NT2/D1 (cell line): ENCODE data around the gene FAM200A.

Source experiments
- DNase-seq: peaks from one replicate; pipeline ENCODE4 v3.0.0-alpha.2; 2011; ENCODE audit warnings: low read depth, low spot score
- H3K27me3 ChIP-seq: 2 replicates; pipeline ENCODE4 v1.6.0; 2011; ENCODE audit warnings: mild to moderate bottlenecking; ENCODE audit not compliant: insufficient read length, insufficient read depth
- H3K36me3 ChIP-seq: 2 replicates; pipeline ENCODE4 v1.6.1; 2011; ENCODE audit warnings: mild to moderate bottlenecking, low read length, mixed read lengths; ENCODE audit not compliant: insufficient read depth, insufficient read length
- H3K4me1 ChIP-seq: 2 replicates; pipeline ENCODE4 v1.5.1; 2011; ENCODE audit not compliant: insufficient read depth, insufficient read length
- H3K4me3 ChIP-seq: 2 replicates; pipeline ENCODE4 v1.5.1; 2011; ENCODE audit warnings: low read depth; ENCODE audit not compliant: insufficient read length
- H3K9ac ChIP-seq: 2 replicates; pipeline ENCODE4 v1.6.0; 2011; ENCODE audit warnings: low read depth; ENCODE audit not compliant: insufficient read length
- H3K9me3 ChIP-seq: 2 replicates; pipeline ENCODE4 v1.5.1; 2011; ENCODE audit warnings: mild to moderate bottlenecking, low read length; ENCODE audit not compliant: insufficient read depth
- SUZ12 ChIP-seq: IDR thresholded peaks from 2 replicates; pipeline ENCODE4 v1.6.1; 2011; ENCODE audit not compliant: insufficient read length, insufficient read depth; ENCODE audit errors: extremely low read depth
- YY1 ChIP-seq: IDR thresholded peaks from 2 replicates; pipeline ENCODE4 v1.6.1; 2011; ENCODE audit not compliant: insufficient read length, insufficient read depth
- ZNF274 ChIP-seq: IDR thresholded peaks from 2 replicates; pipeline ENCODE4 v1.6.1; 2011; ENCODE audit warnings: mild to moderate bottlenecking, low read depth, low read length

Gene FAM200A

GRCh38 chr7:99543081-99543671 is 8.7 kb downstream of the FAM200A start:
- TF ChIP-seq ZNF274 (no peak), YY1 (no peak), SUZ12 (no peak)
- Histone ChIP-seq H3K4me3 (no peak overlapping the region), H3K4me1 (no peaks in the 10 kb centered on the region)

DNA sequence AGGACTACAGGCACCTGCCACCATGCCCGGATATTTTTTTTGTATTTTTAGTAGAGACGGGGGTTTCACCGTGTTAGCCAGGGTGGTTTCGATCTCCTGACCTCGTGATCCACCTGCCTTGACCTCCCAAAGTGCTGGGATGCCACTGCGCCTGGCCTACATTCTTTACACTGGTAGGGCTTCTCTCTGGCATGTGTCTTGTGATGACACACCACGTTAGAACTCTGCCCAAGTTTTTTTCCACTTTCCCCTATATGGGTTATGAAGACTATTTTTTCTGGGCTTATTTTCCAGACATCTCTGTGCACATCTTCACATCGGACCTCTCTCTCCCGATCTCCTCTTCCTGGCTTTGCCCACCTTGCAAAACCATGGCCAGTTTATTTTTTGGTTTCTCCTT is 10.7 kb downstream of the FAM200A start:
- Histone ChIP-seq H3K36me3 (peaks cover 5% of the 10 kb centered on the region), H3K9me3 (peaks cover 7% of the 10 kb centered on the region; the same call in 1 of the 2 replicates), H3K4me3 (no peak overlapping the region), H3K4me1 (no peaks in the 10 kb centered on the region), H3K27me3 (no peaks in the 10 kb centered on the region), H3K9ac (no peak overlapping the region)
- no peak for DNase-seq
- no peak for TF ChIP-seq SUZ12
- TF ChIP-seq YY1: no peak
- TF ChIP-seq ZNF274: no peak

More at GRCh38 chr7:99543081-99543671, 8.7 kb downstream of the FAM200A start:
- no peaks in the 10 kb centered on the region for H3K27me3 ChIP-seq
- peaks cover 18% of the 10 kb centered on the region for H3K36me3 ChIP-seq
- peaks cover 7% of the 10 kb centered on the region; the same call in 1 of the 2 replicates for H3K9me3 ChIP-seq
- no peak overlapping the region for H3K9ac ChIP-seq
- DNase-seq: no peak

DNA sequence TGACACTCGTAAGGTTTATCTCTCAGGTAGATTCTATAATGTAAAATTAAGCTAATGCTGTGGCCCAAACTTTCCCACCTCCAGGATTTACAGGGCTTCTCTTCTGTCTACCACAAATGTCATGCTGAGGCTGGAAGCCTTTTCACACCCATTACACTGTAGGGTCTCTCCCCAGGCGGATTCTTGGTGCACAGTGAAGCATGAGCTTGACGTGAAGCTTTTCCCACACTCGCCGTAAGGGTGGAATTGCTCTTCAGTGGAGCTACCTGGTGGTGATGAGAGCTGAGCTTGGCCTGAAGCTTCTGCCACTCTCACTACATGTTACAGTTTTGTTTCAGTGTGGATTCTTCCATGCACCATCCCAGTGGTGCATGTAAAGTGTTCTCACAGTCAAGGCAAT is 11.4 kb downstream of the FAM200A start:
- DNase-seq: no peak
- no peak for TF ChIP-seq YY1
- TF ChIP-seq SUZ12: no peak
- no peak for TF ChIP-seq ZNF274
- Histone ChIP-seq H3K9me3 (peaks cover 7% of the 10 kb centered on the region; the same call in 1 of the 2 replicates), H3K27me3 (no peaks in the 10 kb centered on the region), H3K36me3 (peaks cover 4% of the 10 kb centered on the region), H3K4me3 (no peak overlapping the region), H3K4me1 (no peaks in the 10 kb centered on the region), H3K9ac (no peak overlapping the region)

- no peak overlapping the region for H3K9ac ChIP-seq
- TF ChIP-seq SUZ12 (no peak), ZNF274 (no peak), YY1 (no peak)
- H3K9me3 ChIP-seq: peaks cover 7% of the 10 kb centered on the region; the same call in 1 of the 2 replicates
- H3K4me1 ChIP-seq: no peaks in the 10 kb centered on the region
- DNase-seq: no peak
- H3K36me3 ChIP-seq: peaks cover 4% of the 10 kb centered on the region
- H3K4me3 ChIP-seq: no peak overlapping the region
- H3K27me3 ChIP-seq: no peaks in the 10 kb centered on the region
Observed at GRCh38 chr7:99539213-99539811, 12.6 kb downstream of the FAM200A start.

DNA sequence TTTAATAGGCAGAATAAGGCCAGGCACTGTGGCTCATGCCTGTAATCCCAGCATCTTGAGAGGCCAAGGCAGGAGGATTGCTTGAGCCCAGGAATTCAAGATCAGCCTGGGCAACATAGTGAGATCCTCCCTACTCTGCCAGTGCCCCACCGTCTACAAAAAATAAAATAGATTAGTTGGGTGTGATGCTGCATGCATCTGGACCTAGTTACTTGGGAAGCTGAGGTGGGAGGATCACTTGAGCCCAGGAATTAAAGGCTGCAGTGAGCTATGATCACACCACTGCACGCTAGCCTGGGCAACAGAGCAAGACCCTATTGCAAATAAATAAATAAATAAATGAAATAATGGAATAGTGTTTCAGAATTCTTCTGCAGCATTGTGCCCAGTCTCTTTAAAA is 16.2 kb downstream of the FAM200A start:
- no peak for DNase-seq
- no peaks in the 10 kb centered on the region for H3K4me1 ChIP-seq
- H3K4me3 ChIP-seq: no peak overlapping the region
- peaks cover 38% of the 10 kb centered on the region for H3K9me3 ChIP-seq
- TF ChIP-seq SUZ12: no peak
- TF ChIP-seq YY1: no peak
- TF ChIP-seq ZNF274: no peak
- peaks cover 32% of the 10 kb centered on the region for H3K36me3 ChIP-seq
- no peak overlapping the region for H3K9ac ChIP-seq
- no peaks in the 10 kb centered on the region for H3K27me3 ChIP-seq

DNA sequence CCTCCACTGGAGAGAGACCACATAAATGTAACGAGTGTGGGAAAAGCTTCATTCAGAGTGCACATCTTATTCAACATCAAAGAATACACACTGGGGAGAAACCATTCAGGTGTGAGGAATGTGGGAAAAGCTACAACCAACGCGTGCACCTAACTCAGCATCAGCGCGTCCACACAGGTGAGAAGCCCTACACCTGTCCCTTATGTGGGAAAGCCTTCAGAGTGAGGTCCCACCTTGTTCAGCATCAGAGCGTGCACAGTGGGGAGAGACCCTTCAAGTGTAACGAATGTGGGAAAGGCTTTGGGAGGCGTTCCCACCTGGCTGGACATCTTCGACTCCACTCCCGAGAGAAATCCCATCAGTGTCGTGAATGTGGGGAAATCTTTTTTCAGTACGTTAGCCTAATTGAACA is 20.6 kb downstream of the FAM200A start:
- peaks cover 64% of the 10 kb centered on the region for H3K36me3 ChIP-seq
- no peaks in the 10 kb centered on the region for H3K27me3 ChIP-seq
- no peak overlapping the region for H3K4me3 ChIP-seq
- TF ChIP-seq ZNF274: no peak
- no peak for TF ChIP-seq YY1
- no peak for TF ChIP-seq SUZ12
- H3K9ac ChIP-seq: no peak overlapping the region
- peaks cover 56% of the 10 kb centered on the region for H3K9me3 ChIP-seq
- no peaks in the 10 kb centered on the region for H3K4me1 ChIP-seq
- no peak for DNase-seq

DNA sequence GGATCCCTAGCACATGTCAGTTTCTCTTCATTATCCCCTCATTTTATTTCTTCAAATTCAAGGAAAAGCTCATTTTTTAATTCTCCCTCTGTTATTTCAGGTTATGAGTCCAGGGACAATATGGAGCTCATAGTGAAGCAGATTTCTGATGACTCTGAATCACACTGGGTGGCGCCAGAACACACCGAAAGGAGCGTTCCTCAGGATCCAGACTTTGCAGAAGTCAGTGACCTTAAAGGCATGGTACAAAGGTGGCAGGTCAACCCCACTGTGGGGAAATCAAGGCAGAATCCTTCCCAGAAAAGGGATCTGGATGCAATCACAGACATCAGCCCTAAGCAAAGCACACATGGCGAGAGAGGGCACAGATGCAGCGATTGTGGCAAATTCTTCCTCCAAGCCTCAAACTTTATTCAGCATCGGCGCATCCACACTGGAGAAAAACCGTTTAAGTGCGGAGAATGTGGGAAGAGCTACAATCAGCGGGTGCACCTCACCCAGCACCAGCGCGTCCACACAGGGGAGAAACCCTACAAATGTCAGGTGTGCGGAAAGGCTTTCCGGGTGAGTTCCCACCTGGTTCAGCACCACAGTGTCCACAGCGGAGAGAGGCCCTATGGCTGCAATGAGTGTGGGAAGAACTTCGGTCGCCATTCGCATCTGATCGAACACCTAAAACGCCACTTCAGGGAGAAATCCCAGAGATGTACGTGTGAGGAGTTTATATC is 26.0 kb downstream of the FAM200A start:
- Histone ChIP-seq H3K27me3 (no peaks in the 10 kb centered on the region), H3K9ac (no peak overlapping the region), H3K4me3 (no peak overlapping the region), H3K36me3 (peaks cover 45% of the 10 kb centered on the region), H3K4me1 (no peaks in the 10 kb centered on the region), H3K9me3 (peaks cover 25% of the 10 kb centered on the region)
- no peak for TF ChIP-seq YY1
- no peak for TF ChIP-seq SUZ12
- no peak for TF ChIP-seq ZNF274
- no peak for DNase-seq
